ENCODE results near the gene ALG3.

Gene ALG3

GRCh38 chr3:184239221-184239620 lies 9.5 kb downstream of the ALG3 start:
- no peak for DNase-seq (ENCODE audit: low read depth in 2 of 2)
- TF ChIP-seq CTCF (IDR thresholded peaks at IDR 0.05; ENCODE audit: low read depth, low read length): no peak
- H3K4me3 ChIP-seq (replicated peaks in 1 of 2; ENCODE audit: low read depth in 2 of 2, low read length in 2 of 2): no peak overlapping the region

GRCh38 chr3:184238246-184238818 lies 10.4 kb downstream of the ALG3 start:
- no peak overlapping the region for H3K4me3 ChIP-seq (replicated peaks in 1 of 2; ENCODE audit: low read depth in 2 of 2, low read length in 2 of 2)
- no peak for TF ChIP-seq CTCF (IDR thresholded peaks at IDR 0.05; ENCODE audit: low read depth, low read length)
- DNase-seq (ENCODE audit: low read depth in 2 of 2): no peak

- DNase-seq (ENCODE audit: low read depth in 2 of 2): no peak
- no peak for TF ChIP-seq CTCF (IDR thresholded peaks at IDR 0.05; ENCODE audit: low read depth, low read length)
Measured at GRCh38 chr3:184237807-184238206, 11.0 kb downstream of the ALG3 start.

GRCh38 chr3:184237211-184237610 lies 11.6 kb downstream of the ALG3 start:
- no peak for DNase-seq (ENCODE audit: low read depth in 2 of 2)
- no peak overlapping the region for H3K4me3 ChIP-seq (replicated peaks in 1 of 2; ENCODE audit: low read depth in 2 of 2, low read length in 2 of 2)
- TF ChIP-seq CTCF (IDR thresholded peaks at IDR 0.05; ENCODE audit: low read depth, low read length): no peak

More at GRCh38 chr3:184237807-184238206, 11.0 kb downstream of the ALG3 start:
- H3K4me3 ChIP-seq (replicated peaks in 1 of 2; ENCODE audit: low read depth in 2 of 2, low read length in 2 of 2): no peak overlapping the region

- no peak for TF ChIP-seq CTCF (IDR thresholded peaks at IDR 0.05; ENCODE audit: low read depth, low read length)
- no peak overlapping the region for H3K4me3 ChIP-seq (replicated peaks in 1 of 2; ENCODE audit: low read depth in 2 of 2, low read length in 2 of 2)
Measured at GRCh38 chr3:184236636-184237035, 12.1 kb downstream of the ALG3 start.

GRCh38 chr3:184236033-184236410 lies 12.7 kb downstream of the ALG3 start:
- DNase-seq (ENCODE audit: low read depth in 2 of 2): no peak
- no peak overlapping the region for H3K4me3 ChIP-seq (replicated peaks in 1 of 2; ENCODE audit: low read depth in 2 of 2, low read length in 2 of 2)
- TF ChIP-seq CTCF (IDR thresholded peaks at IDR 0.05; ENCODE audit: low read depth, low read length): no peak

More at GRCh38 chr3:184236636-184237035, 12.1 kb downstream of the ALG3 start:
- no peak for DNase-seq (ENCODE audit: low read depth in 2 of 2)

Data from cardiac fibroblast (primary cell).